Effector memory CD4-positive, alpha-beta T cell (primary cell): ENCODE measurements around the gene NUF2.
"Not testable (repeated sequence)": the region's sequence is repeated elsewhere in the genome, so short reads cannot be mapped to it uniquely, and the experiment has no call there.

Experiments
- DNase-seq, 3 donors: peaks; one replicate each; pipeline ENCODE4 v3.0.0-alpha.2; 2020
- H3K27ac ChIP-seq: 2 replicates; pipeline ENCODE4 v1.7.0; 2013; ENCODE audit warnings: mild to moderate bottlenecking, low read length, moderate library complexity; ENCODE audit not compliant: insufficient read depth, poor library complexity, severe bottlenecking
- H3K27me3 ChIP-seq: replicated peaks from 2 replicates; pipeline ENCODE4 v1.7.0; 2013; ENCODE audit warnings: mild to moderate bottlenecking, low read length; ENCODE audit not compliant: insufficient read depth, control insufficient read depth, poor library complexity, severe bottlenecking
- H3K36me3 ChIP-seq: 2 replicates; pipeline ENCODE4 v1.7.0; 2013; ENCODE audit warnings: mild to moderate bottlenecking, low read length, moderate library complexity; ENCODE audit not compliant: control insufficient read depth, insufficient read depth
- H3K4me1 ChIP-seq: 2 replicates; pipeline ENCODE4 v1.7.0; 2013; ENCODE audit warnings: low read length, mild to moderate bottlenecking; ENCODE audit not compliant: control insufficient read depth, insufficient read depth, poor library complexity, severe bottlenecking
- H3K4me3 ChIP-seq: 2 replicates; pipeline ENCODE4 v1.7.0; 2013; ENCODE audit warnings: low read length, low read depth, mild to moderate bottlenecking; ENCODE audit not compliant: insufficient read depth, poor library complexity, severe bottlenecking
- H3K9me3 ChIP-seq: 2 replicates; pipeline ENCODE4 v1.7.0; 2013; ENCODE audit warnings: mild to moderate bottlenecking, low read length, moderate library complexity; ENCODE audit not compliant: control insufficient read depth
- total RNA-seq, 3 donors: gene quantifications; one replicate each; lab custom pipeline; 2026; lab: John Stamatoyannopoulos, UW

Gene NUF2
- 0.86 to 2.3 (median 2.0) reads per million in 3 donors for total RNA-seq

DNA sequence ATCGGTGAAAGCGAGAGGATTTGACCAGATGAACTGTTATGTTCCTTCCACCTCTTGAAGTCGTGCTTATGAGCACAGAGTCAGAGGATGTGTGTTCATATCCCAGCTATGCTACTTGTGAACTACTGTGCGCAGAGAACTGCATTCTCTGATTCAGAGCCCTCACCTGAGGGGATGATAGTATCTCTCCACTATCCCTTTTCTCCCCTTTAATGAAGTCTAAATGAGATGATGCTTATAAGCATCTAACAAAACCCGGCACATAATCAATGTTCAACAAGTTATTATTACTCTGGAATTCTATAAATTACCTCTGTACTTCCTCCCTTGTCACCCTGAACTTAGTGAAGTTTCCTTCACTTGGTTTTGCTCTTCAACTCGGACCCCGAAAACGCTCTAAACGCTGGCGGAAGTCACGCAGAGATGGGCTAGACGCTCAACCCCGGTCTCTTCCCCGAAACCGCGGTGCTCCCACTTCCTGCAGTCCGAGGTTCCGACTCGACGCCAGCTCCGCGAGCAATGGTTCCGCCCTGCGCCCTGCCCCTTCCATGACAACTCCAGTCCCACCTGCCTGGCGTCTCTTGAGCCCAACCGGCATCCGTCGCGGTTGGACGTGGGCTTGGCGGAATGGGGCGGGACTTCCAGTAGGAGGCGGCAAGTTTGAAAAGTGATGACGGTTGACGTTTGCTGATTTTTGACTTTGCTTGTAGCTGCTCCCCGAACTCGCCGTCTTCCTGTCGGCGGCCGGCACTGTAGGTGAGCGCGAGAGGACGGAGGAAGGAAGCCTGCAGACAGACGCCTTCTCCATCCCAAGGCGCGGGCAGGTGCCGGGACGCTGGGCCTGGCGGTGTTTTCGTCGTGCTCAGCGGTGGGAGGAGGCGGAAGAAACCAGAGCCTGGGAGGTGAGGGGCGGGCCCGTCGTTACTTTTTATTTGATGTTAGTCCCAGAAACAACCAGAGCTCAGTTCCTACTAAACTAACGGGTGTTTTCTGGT, at the start of gene NUF2:
NUF2 (plus strand) TSS at position 644 of the 995 bp plus-strand sequence. CDS start 4,098 bp downstream, outside the sequence.
- H3K4me1 ChIP-seq = peaks cover 4% of the 10 kb centered on the region
- peak within 1 kb of the TSS; percentile 75 for H3K27ac ChIP-seq
- H3K36me3 ChIP-seq = no peaks in the 10 kb centered on the region
- no peaks in the 10 kb centered on the region for H3K9me3 ChIP-seq
- H3K4me3 ChIP-seq = peak within 1 kb of the TSS; percentile 75
- H3K27me3 ChIP-seq = no peaks in the 10 kb centered on the region
- DNase-seq = peak; percentile 92 to 94 (median 93)

DNA sequence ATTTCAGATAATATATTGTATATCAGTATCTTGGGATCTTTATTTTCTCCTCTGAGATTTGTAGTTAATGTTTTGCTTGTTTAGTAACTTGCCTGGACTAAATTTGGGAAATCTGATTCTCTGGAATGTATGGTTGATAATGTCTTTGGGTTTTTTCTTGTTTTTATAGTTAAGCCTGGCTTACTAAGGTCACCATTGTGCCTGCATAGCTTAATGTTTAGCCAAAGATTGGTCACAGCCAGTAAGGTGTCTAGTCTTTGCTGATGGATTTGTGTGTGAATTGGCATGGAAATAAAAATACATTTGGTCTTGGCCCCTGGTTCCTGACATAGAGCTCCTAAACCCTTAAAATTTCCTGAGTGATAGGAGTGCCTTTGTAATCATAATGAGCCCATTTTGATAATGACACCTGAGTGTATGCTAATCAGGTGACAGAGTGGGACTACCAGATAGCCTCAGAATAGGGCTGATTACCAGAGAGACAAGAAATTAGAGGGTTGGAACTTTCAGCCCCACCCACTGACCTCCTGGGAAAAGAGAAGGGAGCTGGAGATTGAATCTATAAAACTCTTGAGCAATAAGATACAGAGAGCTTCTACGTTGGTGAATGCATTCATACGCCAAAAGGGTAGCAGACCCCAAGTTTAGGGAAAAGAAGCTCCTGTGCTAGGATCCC, 47.9 kb upstream of the NUF2 start:
- Histone ChIP-seq H3K27ac (no peak overlapping the region), H3K4me3 (no peak overlapping the region), H3K9me3 (no peaks in the 10 kb centered on the region), H3K36me3 (no peaks in the 10 kb centered on the region), H3K4me1 (no peaks in the 10 kb centered on the region), H3K27me3 (no peaks in the 10 kb centered on the region)
- no peak for DNase-seq

DNA sequence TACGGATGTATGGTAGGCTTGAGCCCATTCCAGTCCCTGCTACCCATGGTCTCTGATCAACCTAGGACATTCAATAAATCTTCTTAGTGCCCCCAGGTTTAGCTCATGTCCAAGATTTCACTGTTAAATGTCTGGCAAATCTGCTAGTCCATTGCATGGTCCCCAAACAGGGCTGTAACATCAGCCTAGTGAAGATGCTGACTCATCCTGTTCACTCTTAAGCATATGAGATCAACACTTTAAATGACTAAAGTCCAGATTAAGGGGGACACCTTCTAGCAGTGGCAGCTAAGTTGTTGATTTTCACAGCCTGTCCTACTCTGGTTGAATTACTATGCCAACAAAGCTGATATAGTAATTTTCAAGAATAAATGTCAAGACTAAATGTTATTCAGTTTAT, 46.5 kb upstream of the NUF2 start:
- Histone ChIP-seq H3K4me1 (no peaks in the 10 kb centered on the region), H3K9me3 (no peaks in the 10 kb centered on the region), H3K36me3 (no peaks in the 10 kb centered on the region), H3K27ac (no peak overlapping the region), H3K27me3 (no peaks in the 10 kb centered on the region), H3K4me3 (no peak overlapping the region)
- no peak for DNase-seq

DNA sequence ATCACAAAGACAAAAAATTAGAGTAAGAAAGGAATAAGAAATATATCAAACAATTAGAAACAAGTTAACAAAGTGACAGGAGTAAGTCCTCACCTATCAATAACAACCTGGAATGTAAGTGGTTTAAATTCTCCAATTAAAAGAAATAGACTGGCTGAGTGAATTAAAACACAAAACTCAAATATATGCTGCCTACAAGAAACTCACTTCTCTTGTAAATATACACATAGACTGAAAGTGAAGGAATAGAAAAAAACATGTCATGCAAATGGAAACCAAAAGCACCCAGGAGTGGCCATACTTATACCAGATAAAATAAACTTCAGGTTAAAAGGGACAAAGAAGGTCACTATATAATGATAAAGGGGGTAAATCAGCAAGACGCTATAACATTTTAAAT, 43.2 kb upstream of the NUF2 start:
- Histone ChIP-seq H3K27ac (no peak overlapping the region), H3K36me3 (no peaks in the 10 kb centered on the region), H3K27me3 (no peaks in the 10 kb centered on the region), H3K4me3 (no peak overlapping the region), H3K4me1 (no peaks in the 10 kb centered on the region), H3K9me3 (no peaks in the 10 kb centered on the region)
- no peak for DNase-seq

DNA sequence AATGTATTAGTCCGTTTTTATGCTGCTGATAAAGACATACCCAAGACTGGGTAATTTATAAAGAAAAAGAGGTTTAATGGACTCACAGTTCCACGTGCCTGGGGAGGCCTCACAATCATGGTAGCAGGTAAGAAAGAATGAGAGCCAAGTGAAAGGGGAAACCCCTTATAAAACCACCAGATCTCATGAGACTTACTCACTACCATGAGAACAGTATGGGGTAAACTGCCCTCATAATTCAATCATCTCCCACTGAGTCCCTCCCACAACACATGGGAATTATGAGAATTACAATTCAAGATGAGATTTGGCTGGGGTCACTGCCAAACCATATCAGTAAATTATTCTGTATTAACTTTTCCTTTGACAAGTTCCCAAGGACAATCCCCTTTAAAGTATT, 36.9 kb upstream of the NUF2 start:
- not testable (repeated sequence) for H3K4me1 ChIP-seq, H3K27me3 ChIP-seq

DNA sequence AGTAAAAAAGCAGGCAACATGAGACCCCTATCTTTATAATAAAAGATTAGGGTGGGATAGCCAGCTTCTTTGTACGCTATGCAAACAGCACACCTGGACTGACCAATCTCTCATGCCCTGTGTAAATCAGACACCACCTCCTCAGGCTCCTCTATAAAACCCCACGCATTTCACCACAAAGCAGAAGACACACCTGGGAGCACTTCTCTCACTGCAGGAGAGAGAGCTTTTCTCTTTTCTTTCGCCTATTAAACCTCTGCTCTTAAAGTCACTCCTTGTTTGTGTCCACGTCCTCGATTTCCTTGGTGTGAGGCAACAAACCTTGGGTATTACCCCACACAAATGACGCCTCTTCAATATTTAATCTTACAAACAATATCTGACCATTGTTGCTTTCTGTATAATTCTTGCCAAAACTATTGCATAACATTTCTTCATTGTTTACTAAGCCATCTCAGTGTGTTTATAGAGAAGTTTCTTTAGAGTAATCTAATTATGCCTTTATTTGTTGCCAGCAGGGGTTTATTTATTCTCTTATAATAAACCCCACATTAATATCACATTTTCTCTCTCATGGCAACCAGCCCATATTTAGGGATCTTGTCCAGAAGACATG, 31.6 kb upstream of the NUF2 start:
- no peaks in the 10 kb centered on the region for H3K9me3 ChIP-seq
- H3K4me3 ChIP-seq = no peak overlapping the region
- H3K27ac ChIP-seq = no peak overlapping the region
- H3K4me1 ChIP-seq = no peaks in the 10 kb centered on the region
- no peak for DNase-seq
- no peaks in the 10 kb centered on the region for H3K27me3 ChIP-seq
- H3K36me3 ChIP-seq = no peaks in the 10 kb centered on the region

More for the DNA sequence above, 36.9 kb upstream of the NUF2 start:
- H3K36me3 ChIP-seq, DNase-seq, H3K4me3 ChIP-seq, H3K27ac ChIP-seq, H3K9me3 ChIP-seq: not testable (repeated sequence)

DNA sequence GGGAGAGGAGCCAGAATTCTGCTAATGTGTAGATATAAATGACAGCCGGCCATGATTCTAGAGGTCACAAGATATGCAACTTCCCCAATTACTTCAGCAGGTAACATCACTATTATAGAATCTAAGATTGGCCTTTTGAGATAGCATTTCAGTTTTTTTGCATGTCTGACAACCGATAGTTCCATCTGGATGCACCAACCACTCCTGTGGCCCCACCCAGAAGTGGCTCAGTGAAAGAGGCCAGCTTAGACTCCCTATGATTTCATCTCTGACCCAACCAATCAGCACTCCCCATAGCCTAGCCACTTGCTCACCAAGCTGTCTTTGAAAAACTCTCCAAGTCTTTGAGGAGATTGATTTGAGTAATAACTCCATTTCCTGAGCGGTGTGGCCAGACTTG, 30.3 kb upstream of the NUF2 start:
- no peaks in the 10 kb centered on the region for H3K9me3 ChIP-seq
- DNase-seq = no peak
- H3K4me3 ChIP-seq = no peak overlapping the region
- no peak overlapping the region for H3K27ac ChIP-seq
- no peaks in the 10 kb centered on the region for H3K36me3 ChIP-seq
- no peaks in the 10 kb centered on the region for H3K4me1 ChIP-seq
- H3K27me3 ChIP-seq = no peaks in the 10 kb centered on the region

DNA sequence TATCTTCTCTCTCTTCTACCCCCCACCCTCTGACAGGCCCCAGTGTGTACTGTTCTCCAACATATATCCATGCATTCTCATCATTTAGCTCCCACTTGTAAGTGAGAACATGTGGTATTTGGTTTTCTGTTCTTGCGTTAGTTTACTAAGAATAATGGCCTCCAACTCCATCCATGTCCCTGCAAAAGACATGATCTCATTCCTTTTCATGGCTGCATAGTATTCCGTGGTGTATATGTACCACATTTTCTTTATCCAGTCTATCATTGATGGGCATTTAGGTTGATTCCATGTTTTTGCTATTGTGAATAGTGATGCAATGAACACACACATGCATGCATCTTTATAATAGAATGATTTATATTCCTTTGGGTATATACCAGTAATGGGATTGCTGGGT, 29.6 kb upstream of the NUF2 start:
- DNase-seq, H3K36me3 ChIP-seq, H3K27ac ChIP-seq, H3K27me3 ChIP-seq, H3K4me3 ChIP-seq, H3K9me3 ChIP-seq, H3K4me1 ChIP-seq: not testable (repeated sequence)

DNA sequence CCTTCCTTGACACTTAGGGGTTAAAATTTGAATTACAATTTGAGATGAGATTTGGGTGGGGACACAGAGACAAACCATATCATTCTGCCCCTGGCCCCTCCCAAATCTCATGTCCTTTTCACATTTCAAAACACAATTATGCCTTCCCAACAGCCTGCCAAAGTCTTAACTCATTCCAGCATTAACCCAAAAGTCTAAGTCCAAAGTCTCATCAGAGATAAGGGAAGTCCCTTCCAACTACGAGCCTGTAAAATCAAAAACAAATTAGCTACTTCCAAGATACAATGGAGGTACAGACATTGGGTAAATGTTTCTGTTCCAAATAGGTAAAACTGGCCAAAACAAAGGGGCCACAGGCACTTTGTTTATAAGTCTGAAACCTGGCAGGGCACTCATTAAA, 28.3 kb upstream of the NUF2 start:
- H3K9me3 ChIP-seq, H3K4me3 ChIP-seq, DNase-seq, H3K36me3 ChIP-seq, H3K27ac ChIP-seq, H3K4me1 ChIP-seq, H3K27me3 ChIP-seq: not testable (repeated sequence)

DNA sequence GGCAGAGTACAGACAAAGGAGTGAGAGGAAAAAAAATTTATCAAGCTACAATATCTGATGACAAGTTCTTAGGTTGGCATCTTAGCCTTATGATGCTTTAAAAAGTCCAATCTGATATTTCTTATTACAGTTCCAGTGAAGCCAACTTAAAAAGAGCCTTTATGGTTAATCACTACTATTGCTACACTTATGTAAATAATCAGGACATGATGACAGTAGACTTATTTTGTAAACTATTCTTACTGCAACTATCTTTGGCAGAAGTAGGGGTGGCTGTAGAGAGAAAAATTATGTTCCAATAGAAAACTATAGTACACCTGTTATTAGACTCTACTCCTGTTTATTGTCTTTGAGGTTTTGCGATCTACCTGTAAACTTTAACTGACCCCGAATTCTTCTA, 25.8 kb upstream of the NUF2 start:
- DNase-seq = no peak

More for the DNA sequence above, 25.8 kb upstream of the NUF2 start:
- Histone ChIP-seq H3K9me3 (no peaks in the 10 kb centered on the region), H3K36me3 (peaks cover 13% of the 10 kb centered on the region), H3K4me1 (no peaks in the 10 kb centered on the region), H3K4me3 (no peak overlapping the region), H3K27ac (no peak overlapping the region), H3K27me3 (no peaks in the 10 kb centered on the region)
